22Rv1 (cell line): Measurements from ENCODE around the gene SENP6.
"Not testable (repeated sequence)": the region's sequence is repeated elsewhere in the genome, so short reads cannot be mapped to it uniquely, and the experiment has no call there.

Experiments
- H3K27ac ChIP-seq: fragments of 450-650 bp; 2 replicates; pipeline ENCODE4 v1.5.1; 2017
- ZFX ChIP-seq: fragments of 450-650 bp; IDR thresholded peaks from 2 replicates; pipeline ENCODE4 v1.6.1; 2017; ENCODE audit warnings: antibody characterized with exemption, borderline replicate concordance
- TF ChIP-seq, protein P1 (sequence below): fragments of 450-650 bp; IDR thresholded peaks from 2 replicates; pipeline ENCODE4 v1.5.1; 2017; ENCODE audit warnings: mild to moderate bottlenecking

The SENP6 gene

DNA sequence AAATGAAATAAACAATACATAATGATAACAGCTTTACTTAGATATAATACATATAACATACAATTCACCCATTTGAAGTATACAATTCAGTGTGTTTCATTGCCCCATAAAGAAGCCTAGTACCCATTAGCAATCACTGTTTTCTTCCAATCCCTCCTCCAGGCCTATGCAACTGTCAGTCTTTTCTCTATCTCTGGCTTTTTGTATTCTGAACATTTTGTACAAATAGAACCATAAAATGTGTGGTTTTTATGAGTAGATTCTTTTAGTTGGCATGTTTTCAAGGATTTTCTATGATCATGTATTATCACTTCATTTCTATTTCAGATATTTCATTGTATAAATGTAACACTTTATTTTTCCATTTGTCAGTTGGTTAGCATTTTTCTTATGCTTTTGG is 92.7 kb downstream of the SENP6 start:
- H3K27ac ChIP-seq = no peak overlapping the region
- TF ChIP-seq, protein P1, sequence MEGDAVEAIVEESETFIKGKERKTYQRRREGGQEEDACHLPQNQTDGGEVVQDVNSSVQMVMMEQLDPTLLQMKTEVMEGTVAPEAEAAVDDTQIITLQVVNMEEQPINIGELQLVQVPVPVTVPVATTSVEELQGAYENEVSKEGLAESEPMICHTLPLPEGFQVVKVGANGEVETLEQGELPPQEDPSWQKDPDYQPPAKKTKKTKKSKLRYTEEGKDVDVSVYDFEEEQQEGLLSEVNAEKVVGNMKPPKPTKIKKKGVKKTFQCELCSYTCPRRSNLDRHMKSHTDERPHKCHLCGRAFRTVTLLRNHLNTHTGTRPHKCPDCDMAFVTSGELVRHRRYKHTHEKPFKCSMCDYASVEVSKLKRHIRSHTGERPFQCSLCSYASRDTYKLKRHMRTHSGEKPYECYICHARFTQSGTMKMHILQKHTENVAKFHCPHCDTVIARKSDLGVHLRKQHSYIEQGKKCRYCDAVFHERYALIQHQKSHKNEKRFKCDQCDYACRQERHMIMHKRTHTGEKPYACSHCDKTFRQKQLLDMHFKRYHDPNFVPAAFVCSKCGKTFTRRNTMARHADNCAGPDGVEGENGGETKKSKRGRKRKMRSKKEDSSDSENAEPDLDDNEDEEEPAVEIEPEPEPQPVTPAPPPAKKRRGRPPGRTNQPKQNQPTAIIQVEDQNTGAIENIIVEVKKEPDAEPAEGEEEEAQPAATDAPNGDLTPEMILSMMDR = no peak
- no peak for TF ChIP-seq ZFX

DNA sequence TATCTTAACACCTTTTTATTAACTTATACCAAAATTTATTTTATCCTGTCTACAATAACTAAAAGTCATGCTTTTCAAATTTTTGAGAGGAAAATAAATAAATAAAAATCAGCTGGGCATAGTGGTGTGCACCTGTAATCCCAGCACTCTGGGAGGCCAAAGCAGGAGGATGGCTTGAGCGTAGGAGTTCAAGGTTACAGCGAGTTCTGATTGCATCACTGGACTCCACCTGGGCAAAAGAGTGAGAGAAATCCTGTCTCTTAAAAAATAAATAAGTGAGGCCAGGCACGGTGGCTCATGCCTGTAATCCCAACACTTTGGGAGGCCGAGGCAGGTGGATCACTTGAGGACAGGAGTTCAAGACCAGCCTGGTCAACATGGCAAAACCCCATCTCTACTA is 106.7 kb downstream of the SENP6 start:
- H3K27ac ChIP-seq = not testable (repeated sequence)

DNA sequence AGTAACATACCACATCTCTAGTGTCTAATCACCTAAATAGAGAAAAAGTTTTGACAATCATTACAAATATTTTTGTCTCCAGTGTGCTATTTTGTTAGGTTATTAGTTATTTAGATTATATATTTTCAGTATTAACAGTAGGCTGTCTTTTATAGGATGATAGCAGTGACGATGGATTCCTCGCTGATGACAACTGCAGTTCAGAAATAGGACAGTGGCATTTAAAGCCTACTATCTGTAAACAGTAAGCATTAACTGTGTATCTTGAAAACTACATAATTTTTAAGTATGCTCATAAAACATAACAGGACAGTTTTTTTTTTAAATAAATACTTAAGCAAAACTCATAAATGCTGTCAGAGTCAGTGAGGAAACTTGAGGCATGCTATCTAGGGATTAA is 109.5 kb downstream of the SENP6 start:
- no peak overlapping the region for H3K27ac ChIP-seq
- TF ChIP-seq, protein P1 = no peak
- no peak for TF ChIP-seq ZFX

DNA sequence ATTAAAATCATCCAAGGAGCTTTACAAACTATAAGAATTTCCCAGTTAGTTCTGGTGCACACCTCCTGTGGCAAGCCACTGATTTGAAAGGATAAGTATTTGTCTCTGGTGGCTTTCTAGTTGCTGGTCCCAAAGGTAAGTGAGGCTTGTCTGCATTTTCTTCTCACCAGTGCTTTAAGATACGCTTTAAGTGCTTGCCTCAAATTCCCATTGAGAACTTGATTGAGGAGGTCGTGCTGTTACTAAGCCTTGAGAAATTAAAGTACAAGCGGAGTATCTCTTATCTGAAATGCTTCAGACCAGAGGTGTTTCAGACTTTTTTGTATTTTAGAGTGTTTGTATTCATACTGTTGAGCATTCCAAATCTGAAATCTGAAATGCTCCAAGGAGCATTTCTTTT is 117.5 kb downstream of the SENP6 start:
- TF ChIP-seq ZFX = no peak
- TF ChIP-seq, protein P1 = no peak

DNA sequence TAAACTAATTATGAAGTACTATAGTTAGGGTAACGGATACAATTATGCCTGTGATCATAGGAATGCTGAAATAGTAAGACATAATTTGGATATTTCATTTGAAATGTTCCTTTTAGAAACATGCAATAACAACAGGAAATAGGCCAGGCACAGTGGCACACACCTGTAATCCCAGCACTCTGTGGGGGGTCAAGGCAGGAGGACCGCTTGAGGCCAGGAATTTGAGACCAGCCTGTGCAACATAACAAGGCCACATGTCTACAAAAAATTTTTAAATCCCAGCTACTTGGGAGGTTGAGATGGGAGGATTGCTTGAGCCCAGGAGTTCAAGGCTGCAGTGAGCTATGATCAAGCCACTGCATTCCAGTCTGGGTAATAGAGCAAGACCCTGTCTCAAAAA is 121.7 kb downstream of the SENP6 start:
- no peak overlapping the region for H3K27ac ChIP-seq
- TF ChIP-seq, protein P1 = no peak
- no peak for TF ChIP-seq ZFX

More for the DNA sequence above, 117.5 kb downstream of the SENP6 start:
- peak overlapping the region; percentile 6; the same call in 1 of the 2 replicates for H3K27ac ChIP-seq

DNA sequence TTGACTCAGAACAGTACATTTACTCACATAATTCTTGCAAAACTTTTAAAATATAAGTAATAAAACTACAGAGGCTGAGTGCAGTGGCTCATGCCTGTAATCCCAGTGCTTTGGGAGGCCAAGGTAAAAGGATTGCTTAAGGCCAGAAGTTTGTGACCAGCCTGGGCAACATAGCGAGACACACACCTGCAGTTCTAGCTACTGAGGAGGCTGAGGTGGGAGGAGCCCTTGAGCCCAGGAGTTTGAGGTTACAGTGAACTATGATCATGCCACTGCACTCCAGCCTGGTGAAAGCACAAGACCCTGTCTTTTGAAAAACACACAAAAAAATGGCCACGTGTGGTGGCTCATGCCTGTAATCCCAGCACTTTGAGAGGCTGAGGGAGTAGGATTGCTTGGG is 125.5 kb downstream of the SENP6 start:
- TF ChIP-seq, protein P1 = no peak
- TF ChIP-seq ZFX = no peak
- H3K27ac ChIP-seq = no peak overlapping the region

DNA sequence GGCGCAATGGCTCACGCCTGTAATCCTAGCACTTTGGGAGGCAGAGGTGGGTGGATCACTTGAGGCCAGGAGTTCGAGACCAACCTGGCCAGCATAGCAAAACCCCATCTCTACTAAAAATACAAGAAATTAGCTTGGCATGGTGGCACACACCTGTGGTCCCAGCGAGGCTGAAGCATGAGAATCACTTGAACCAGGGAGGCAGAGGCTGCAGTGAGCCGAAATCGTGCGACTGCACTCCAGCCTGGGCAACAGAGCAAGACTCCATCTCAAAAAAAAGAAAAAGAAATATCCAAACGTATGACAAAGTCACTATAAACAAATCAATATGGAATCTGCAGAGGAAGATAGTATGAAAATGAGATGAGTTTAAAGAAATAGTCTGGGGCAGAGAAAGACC is 129.3 kb downstream of the SENP6 start:
- H3K27ac ChIP-seq = not testable (repeated sequence)

DNA sequence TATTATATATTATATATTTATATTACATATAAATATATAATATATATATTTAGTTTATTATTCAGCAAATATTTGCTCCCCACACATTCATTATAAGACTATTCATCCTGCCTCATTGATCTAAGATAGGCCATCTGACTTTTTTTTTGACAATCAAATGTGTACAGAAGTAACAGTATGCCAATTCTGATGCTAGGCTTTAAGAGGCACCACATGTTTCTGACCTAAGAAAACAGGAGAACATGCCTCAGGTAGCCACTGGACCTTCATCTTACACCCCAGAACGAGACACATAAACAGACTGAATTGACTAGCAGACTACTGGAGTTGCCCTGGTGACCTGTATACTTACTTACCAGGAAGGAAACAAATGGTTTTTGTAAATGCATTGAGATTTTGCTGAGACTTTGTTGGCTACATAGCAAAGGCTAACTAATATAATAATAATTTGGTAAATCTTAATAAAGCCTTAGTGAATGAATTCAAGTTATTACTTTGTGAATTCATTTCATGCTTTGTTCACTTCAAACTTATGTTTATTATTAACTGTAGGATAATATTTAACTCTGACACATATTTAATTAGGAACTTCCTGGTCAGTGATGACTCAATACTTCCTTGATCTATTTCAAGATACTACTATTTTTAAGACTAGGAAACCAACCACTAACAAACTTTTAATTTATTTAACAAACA is 134.0 kb downstream of the SENP6 start:
- TF ChIP-seq, protein P1 = no peak
- no peak for TF ChIP-seq ZFX
- peak overlapping the region; percentile 97 for H3K27ac ChIP-seq
